K562 (cell line): ENCODE measurements around the gene TLL1. TPM values are rescaled to one million over a fixed set of nuclear protein-coding genes. Genes with fewer than 3 reads are reported as not detected.

Source experiments
- ATAC-seq: fragments of 200-7000 bp; cut with Tn5 transposase; 3 replicates; pipeline ENCODE4 v1.9.1; 2020; ENCODE audit warnings: moderate library complexity
- BruUV-seq: library from RNA; stranded (reverse); fragments of 400-500 nt; replicated peaks from 2 replicates; lab custom pipeline; 2021; lab: Mats Ljungman, UMichigan
- CTCF ChIA-PET: fragments of 300-600 bp; formaldehyde crosslinking; extraction: SDS; loops from one replicate; lab custom pipeline; 2021; ENCODE audit warnings: low intra/inter-chr PET ratio; lab: Yijun Ruan, JAX
- POLR2A ChIA-PET: fragments of 300-600, 350-650 bp; sonication (Branson Sonifier 250); formaldehyde crosslinking; extraction: SDS; loops from one replicate; lab custom pipeline; 2021; ENCODE audit warnings: antibody characterized with exemption, inconsistent platforms; lab: Yijun Ruan, JAX
- DNase-seq, 4 experiments: peaks; one replicate each; pipeline versions ENCODE4 v3.0.0 to v3.0.0-alpha.2; 2011 to 2018; ENCODE audit warnings: low spot score in 3 of 4, mixed read lengths in 3 of 4; ENCODE audit errors: extremely low read depth in 1 of 4
- FAIRE-seq: peaks from 2 replicates; lab custom pipeline; 2011; peaks lifted over from hg19 to GRCh38; lab: Jason Lieb, UNC
- H2AFZ ChIP-seq: 2 replicates; pipeline ENCODE4 v1.6.0; 2011; ENCODE audit warnings: low read depth, low read length, control low read depth, inconsistent platforms
- H3K27ac ChIP-seq: fragments of 200-600 bp; 3 replicates; pipeline ENCODE4 v1.8.0; 2011; ENCODE audit warnings: low read depth, mild to moderate bottlenecking, control low read depth, inconsistent platforms, low read length, moderate library complexity, mixed read lengths; ENCODE audit errors: extremely low read depth
- H3K27me3 ChIP-seq, 2 experiments: fragments of 300-600 bp in 1 of 2; 2 replicates in 1 of 2; 3 replicates in 1 of 2; pipeline versions ENCODE4 v1.6.0 to v1.8.0; 2011; ENCODE audit warnings: inconsistent platforms in 2 of 2, low read length in 2 of 2, mild to moderate bottlenecking in 1 of 2, mixed read lengths in 1 of 2, moderate library complexity in 1 of 2; ENCODE audit not compliant: control insufficient read depth in 2 of 2, insufficient read depth in 2 of 2
- H3K36me3 ChIP-seq: fragments of 300-600 bp; 3 replicates; pipeline ENCODE4 v1.8.0; 2011; ENCODE audit warnings: mild to moderate bottlenecking, low read length, inconsistent platforms; ENCODE audit not compliant: control insufficient read depth, insufficient read depth
- H3K4me1 ChIP-seq, 2 experiments: fragments of 200-600 bp in 1 of 2; replicated peaks in 1 of 2; 2 replicates in 1 of 2; 3 replicates in 1 of 2; pipeline versions ENCODE4 v1.5.1 to v1.8.0; 2011; ENCODE audit warnings: inconsistent platforms in 2 of 2, low read length in 2 of 2, mild to moderate bottlenecking in 1 of 2, mixed read lengths in 1 of 2, moderate library complexity in 1 of 2; ENCODE audit not compliant: control insufficient read depth in 2 of 2, insufficient read depth in 2 of 2
- H3K4me2 ChIP-seq: 2 replicates; pipeline ENCODE4 v1.6.1; 2011; ENCODE audit warnings: low read length, control low read depth, inconsistent platforms, mixed read lengths; ENCODE audit not compliant: insufficient read depth
- H3K4me3 ChIP-seq: fragments of 200-600 bp; sonication (generic), shearing (Covaris generic); 2 replicates; pipeline ENCODE4 v1.5.1; 2016; ENCODE audit warnings: control low read depth, inconsistent platforms
- H3K79me2 ChIP-seq: fragments of 200-600 bp; 3 replicates; pipeline ENCODE4 v1.8.0; 2011; ENCODE audit warnings: low read length, inconsistent platforms; ENCODE audit not compliant: control insufficient read depth, insufficient read depth
- H3K9ac ChIP-seq, 2 experiments: 2 replicates each; pipeline versions ENCODE4 v1.6.0 to v1.6.1; 2011; ENCODE audit warnings: low read depth in 2 of 2, low read length in 2 of 2, control low read depth in 1 of 2, inconsistent platforms in 1 of 2, mild to moderate bottlenecking in 1 of 2, mixed read lengths in 1 of 2; ENCODE audit not compliant: insufficient read depth in 1 of 2
- H3K9me1 ChIP-seq: one replicate; pipeline ENCODE4 v1.6.0; 2011; ENCODE audit warnings: inconsistent platforms, mild to moderate bottlenecking, low read length, moderate library complexity; ENCODE audit not compliant: control insufficient read depth, insufficient read depth
- H3K9me3 ChIP-seq: replicated peaks from 2 replicates; pipeline ENCODE4 v1.5.1; 2011; ENCODE audit warnings: low read depth, low read length, inconsistent platforms; ENCODE audit not compliant: control insufficient read depth, insufficient read depth
- H4K20me1 ChIP-seq: replicated peaks from 2 replicates; pipeline ENCODE4 v1.6.1; 2011; ENCODE audit warnings: low read length, inconsistent platforms, mixed read lengths; ENCODE audit not compliant: control insufficient read depth, insufficient read depth
- CBFB ChIP-seq: sonication (generic); formaldehyde crosslinking; IDR thresholded peaks from 2 replicates; pipeline ENCODE4 v1.4.0; 2020; ENCODE audit warnings: mild to moderate bottlenecking, missing genetic modification reagents
- NFRKB ChIP-seq: fragments of 450-650 bp; IDR thresholded peaks from 2 replicates; pipeline ENCODE4 v1.6.1; 2016; ENCODE audit warnings: low read depth
- PML ChIP-seq: IDR thresholded peaks from 2 replicates; pipeline ENCODE4 v1.6.1; 2012; ENCODE audit warnings: low read length, inconsistent platforms
- STAT5B ChIP-seq: fragments of 250-450 bp; sonication (Bioruptor Pico); IDR thresholded peaks from 2 replicates; pipeline ENCODE4 v1.8.0; 2021; ENCODE audit warnings: mild to moderate bottlenecking, inconsistent platforms
- ZBTB17 ChIP-seq: fragments of 450-650 bp; formaldehyde crosslinking; IDR thresholded peaks from 2 replicates; pipeline ENCODE4 v1.4.0; 2020; ENCODE audit warnings: mild to moderate bottlenecking
- ZNF79 ChIP-seq: fragments of 250-450 bp; sonication (Bioruptor Pico); IDR thresholded peaks from 2 replicates; pipeline ENCODE4 v1.4.0; 2020; ENCODE audit warnings: low read depth, mild to moderate bottlenecking, moderate library complexity
- WGBS: fragments of 100-300 bp; shearing (Covaris generic); methylation state at CpG from one replicate; pipeline ENCODE4 v1.1.6; 2016; ENCODE audit warnings: low coverage, mixed read lengths; ENCODE audit not compliant: insufficient coverage; ENCODE audit errors: missing lambda C conversion rate; 5-methylcytosine and 5-hydroxymethylcytosine counted together
- in situ Hi-C: fragments of 300-500 bp; cut with MboI; formaldehyde crosslinking; loops from 4 replicates; pipeline ENCODE4 v1.15.0; 2018; ENCODE audit warnings: inconsistent platforms, mixed read lengths
- intact Hi-C: fragments of 100-400 bp; cut with micrococcal nuclease; formaldehyde crosslinking; loops from 2 replicates; pipeline ENCODE4 v1.14.2; 2022
- polyA plus RNA-seq, 8 experiments: library from polyadenylated mRNA; depleted of rRNA in 4 of 8; stranded (reverse) in 5 of 8; unstranded in 3 of 8; fragments of >200 nt; fragmentation: Nextera tagmentation in 2 of 8; fragmentation: Illumina TruSeq in 1 of 8; extraction: Ambion mirVana in 2 of 8; extraction: Trizol in 1 of 8; gene quantifications; 2 replicates each; pipeline versions ENCODE4 v1.2.1 to v1.2.3, GENCODE V29; 2011 to 2014; ENCODE audit warnings: inconsistent platforms in 1 of 8, missing spikeins in 1 of 8
- total RNA-seq, 7 experiments: library from RNA; depleted of rRNA in 6 of 7; stranded (reverse); fragments of >200 nt in 6 of 7; fragmentation: Illumina TruSeq in 2 of 7; extraction: Trizol in 2 of 7; gene quantifications; 2 replicates each; pipeline versions ENCODE4 v1.2.1 to v1.2.3, GENCODE V29; 2011 to 2021; ENCODE audit warnings: low replicate concordance in 1 of 7
- TF ChIP-seq, protein P1 (sequence below): sonication (generic); formaldehyde crosslinking; IDR thresholded peaks from 2 replicates; pipeline ENCODE4 v1.8.0; 2022; ENCODE audit warnings: missing genetic modification reagents, mild to moderate bottlenecking, borderline replicate concordance
- TF ChIP-seq, protein P2 (sequence below): fragments of 250-450 bp; sonication (Bioruptor Pico); IDR thresholded peaks from 2 replicates; pipeline ENCODE4 v1.8.0; 2022; ENCODE audit warnings: moderate library complexity, mild to moderate bottlenecking, inconsistent platforms

TLL1 gene
- total and polyA plus RNA-seq, 9 of the 15 experiments (the other 6 are each of a cell fraction or from before 2014, with no cell fraction given), result not detected

GRCh38 chr4:166019441-166020220 lies 146.6 kb downstream of the TLL1 start:
- intact Hi-C loops, result no loop called here
- FAIRE-seq (no peak), ATAC-seq (no peak), DNase-seq (no peak)
- TF ChIP-seq CBFB (CRISPR knock-in tag) (no peak), ZNF79 (CRISPR knock-in tag) (no peak), PML (no peak), ZBTB17 (CRISPR knock-in tag) (no peak), STAT5B (no peak), NFRKB (no peak)
- TF ChIP-seq, protein P1, sequence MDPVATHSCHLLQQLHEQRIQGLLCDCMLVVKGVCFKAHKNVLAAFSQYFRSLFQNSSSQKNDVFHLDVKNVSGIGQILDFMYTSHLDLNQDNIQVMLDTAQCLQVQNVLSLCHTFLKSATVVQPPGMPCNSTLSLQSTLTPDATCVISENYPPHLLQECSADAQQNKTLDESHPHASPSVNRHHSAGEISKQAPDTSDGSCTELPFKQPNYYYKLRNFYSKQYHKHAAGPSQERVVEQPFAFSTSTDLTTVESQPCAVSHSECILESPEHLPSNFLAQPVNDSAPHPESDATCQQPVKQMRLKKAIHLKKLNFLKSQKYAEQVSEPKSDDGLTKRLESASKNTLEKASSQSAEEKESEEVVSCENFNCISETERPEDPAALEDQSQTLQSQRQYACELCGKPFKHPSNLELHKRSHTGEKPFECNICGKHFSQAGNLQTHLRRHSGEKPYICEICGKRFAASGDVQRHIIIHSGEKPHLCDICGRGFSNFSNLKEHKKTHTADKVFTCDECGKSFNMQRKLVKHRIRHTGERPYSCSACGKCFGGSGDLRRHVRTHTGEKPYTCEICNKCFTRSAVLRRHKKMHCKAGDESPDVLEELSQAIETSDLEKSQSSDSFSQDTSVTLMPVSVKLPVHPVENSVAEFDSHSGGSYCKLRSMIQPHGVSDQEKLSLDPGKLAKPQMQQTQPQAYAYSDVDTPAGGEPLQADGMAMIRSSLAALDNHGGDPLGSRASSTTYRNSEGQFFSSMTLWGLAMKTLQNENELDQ (CRISPR knock-in tag), result no peak
- TF ChIP-seq, protein P2, sequence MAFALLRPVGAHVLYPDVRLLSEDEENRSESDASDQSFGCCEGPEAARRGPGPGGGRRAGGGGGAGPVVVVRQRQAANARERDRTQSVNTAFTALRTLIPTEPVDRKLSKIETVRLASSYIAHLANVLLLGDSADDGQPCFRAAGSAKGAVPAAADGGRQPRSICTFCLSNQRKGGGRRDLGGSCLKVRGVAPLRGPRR (CRISPR knock-in tag), result no peak
- no peak overlapping the region for H3K9ac ChIP-seq
- no peak overlapping the region for H3K27ac ChIP-seq
- no peaks in the 10 kb centered on the region for H3K36me3 ChIP-seq
- no peaks in the 10 kb centered on the region for H4K20me1 ChIP-seq
- CTCF ChIA-PET, result no interaction called here
- H3K27me3 ChIP-seq, result no peaks in the 10 kb centered on the region
- 5% methylated on average over 2 of the region's 2 CpGs for WGBS
- BruUV-seq, result no TSS peak
- H3K79me2 ChIP-seq, result no peaks in the 10 kb centered on the region
- in situ Hi-C loops, result no loop called here
- POLR2A ChIA-PET, result no interaction called here
- H2AFZ ChIP-seq, result no peak overlapping the region
- no peak overlapping the region for H3K4me2 ChIP-seq
- H3K4me3 ChIP-seq, result no peak overlapping the region
- no peaks in the 10 kb centered on the region for H3K9me3 ChIP-seq
- H3K9me1 ChIP-seq, result no peaks in the 10 kb centered on the region
- H3K4me1 ChIP-seq, result no peaks in the 10 kb centered on the region
